Measurements from ENCODE around the gene STH. TPM values are rescaled to one million over a fixed set of nuclear protein-coding genes. Genes with fewer than 3 reads are reported as not detected.

STH gene
- total RNA-seq, 2 donors from 2014 or later: not detected

DNA sequence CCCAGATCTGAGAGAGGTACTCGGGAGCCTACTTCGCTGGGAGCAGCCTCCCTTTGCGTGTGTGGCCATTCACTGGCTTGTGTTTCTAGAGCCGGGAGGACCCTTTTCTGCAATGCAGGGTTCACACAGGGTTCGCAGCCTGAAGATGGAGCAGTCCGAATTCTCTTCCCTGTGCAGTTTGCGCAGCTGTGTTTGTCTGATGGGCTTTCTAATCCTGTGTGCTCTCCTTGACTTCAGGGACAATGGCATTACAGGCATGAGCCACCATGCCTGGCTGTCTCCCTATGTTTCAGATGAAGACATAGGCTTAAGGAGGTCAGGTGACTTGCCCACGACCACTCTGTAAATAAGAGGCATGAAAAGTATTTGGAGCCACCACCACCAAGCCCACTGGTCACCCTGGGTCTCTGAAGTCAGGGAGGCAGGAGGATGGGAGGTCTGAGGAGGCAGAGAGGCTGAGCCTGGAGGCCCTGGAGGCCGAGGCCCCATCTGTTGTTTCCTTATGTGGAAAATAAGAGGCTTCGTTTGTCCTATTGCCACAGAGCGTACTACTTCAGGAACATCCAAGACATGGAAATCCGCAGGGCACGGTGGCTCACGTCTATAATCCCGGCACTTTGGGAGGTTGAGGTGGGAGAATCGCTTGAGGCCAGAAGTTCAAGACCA is 5.0 kb upstream of the STH start:
- H3K4me1 ChIP-seq (ENCODE audit: control insufficient read depth, insufficient read depth, low read length): no peaks in the 10 kb centered on the region
- Mint-ChIP-seq H3K36me3 (ENCODE audit: low read depth) (no peaks in the 10 kb centered on the region), H3K27ac (no peak overlapping the region), H3K27me3 (ENCODE audit: insufficient read depth) (no peaks in the 10 kb centered on the region), H3K4me1 (no peaks in the 10 kb centered on the region), H3K9me3 (no peaks in the 10 kb centered on the region), H3K4me3 (no peak overlapping the region)
- H3K9ac ChIP-seq (ENCODE audit: extremely low read depth, low read length, poor library complexity, severe bottlenecking): no peak overlapping the region
- H3K27ac ChIP-seq (ENCODE audit: low read depth, low read length): no peak overlapping the region
- no peaks in the 10 kb centered on the region for H3K9me3 ChIP-seq (ENCODE audit: control insufficient read depth, low read length)
- no peaks in the 10 kb centered on the region for H3K36me3 ChIP-seq (ENCODE audit: control insufficient read depth, insufficient read depth, low read length)
- 83 to 84% methylated on average over 14 to 16 of the region's 16 CpGs for WGBS, 2 experiments (ENCODE audit: insufficient coverage in 1 of 2, insufficient read length in 1 of 2)
- H3K4me3 ChIP-seq (ENCODE audit: low read length): no peak overlapping the region
- H3K27me3 ChIP-seq (ENCODE audit: control insufficient read depth, insufficient read depth, low read length, poor library complexity, severe bottlenecking): no peaks in the 10 kb centered on the region
- no peak for DNase-seq
- TF ChIP-seq, protein P1, sequence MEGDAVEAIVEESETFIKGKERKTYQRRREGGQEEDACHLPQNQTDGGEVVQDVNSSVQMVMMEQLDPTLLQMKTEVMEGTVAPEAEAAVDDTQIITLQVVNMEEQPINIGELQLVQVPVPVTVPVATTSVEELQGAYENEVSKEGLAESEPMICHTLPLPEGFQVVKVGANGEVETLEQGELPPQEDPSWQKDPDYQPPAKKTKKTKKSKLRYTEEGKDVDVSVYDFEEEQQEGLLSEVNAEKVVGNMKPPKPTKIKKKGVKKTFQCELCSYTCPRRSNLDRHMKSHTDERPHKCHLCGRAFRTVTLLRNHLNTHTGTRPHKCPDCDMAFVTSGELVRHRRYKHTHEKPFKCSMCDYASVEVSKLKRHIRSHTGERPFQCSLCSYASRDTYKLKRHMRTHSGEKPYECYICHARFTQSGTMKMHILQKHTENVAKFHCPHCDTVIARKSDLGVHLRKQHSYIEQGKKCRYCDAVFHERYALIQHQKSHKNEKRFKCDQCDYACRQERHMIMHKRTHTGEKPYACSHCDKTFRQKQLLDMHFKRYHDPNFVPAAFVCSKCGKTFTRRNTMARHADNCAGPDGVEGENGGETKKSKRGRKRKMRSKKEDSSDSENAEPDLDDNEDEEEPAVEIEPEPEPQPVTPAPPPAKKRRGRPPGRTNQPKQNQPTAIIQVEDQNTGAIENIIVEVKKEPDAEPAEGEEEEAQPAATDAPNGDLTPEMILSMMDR (conservative IDR thresholded peaks at IDR 0.05): no peak

GRCh38 chr17:45994987-45995386 is 4.1 kb upstream of the STH start:
- no peaks in the 10 kb centered on the region for H3K27me3 ChIP-seq (ENCODE audit: control insufficient read depth, insufficient read depth, low read length, poor library complexity, severe bottlenecking)
- TF ChIP-seq, protein P1 (conservative IDR thresholded peaks at IDR 0.05): no peak
- no peaks in the 10 kb centered on the region for H3K9me3 ChIP-seq (ENCODE audit: control insufficient read depth, low read length)
- no peak overlapping the region for H3K4me3 ChIP-seq (ENCODE audit: low read length)
- H3K9me3 Mint-ChIP-seq: no peaks in the 10 kb centered on the region
- no peak overlapping the region for H3K27ac ChIP-seq (ENCODE audit: low read depth, low read length)
- H3K9ac ChIP-seq (ENCODE audit: extremely low read depth, low read length, poor library complexity, severe bottlenecking): no peak overlapping the region
- H3K27me3 Mint-ChIP-seq (ENCODE audit: insufficient read depth): no peaks in the 10 kb centered on the region
- H3K36me3 Mint-ChIP-seq (ENCODE audit: low read depth): no peaks in the 10 kb centered on the region
- no peaks in the 10 kb centered on the region for H3K4me1 ChIP-seq (ENCODE audit: control insufficient read depth, insufficient read depth, low read length)
- no peak overlapping the region for H3K4me3 Mint-ChIP-seq
- H3K27ac Mint-ChIP-seq: no peak overlapping the region
- H3K36me3 ChIP-seq (ENCODE audit: control insufficient read depth, insufficient read depth, low read length): no peaks in the 10 kb centered on the region
- no peak for DNase-seq
- 94% methylated on average over 8 of the region's 8 CpGs for WGBS, 2 experiments (ENCODE audit: insufficient coverage in 1 of 2, insufficient read length in 1 of 2)
- no peaks in the 10 kb centered on the region for H3K4me1 Mint-ChIP-seq

DNA sequence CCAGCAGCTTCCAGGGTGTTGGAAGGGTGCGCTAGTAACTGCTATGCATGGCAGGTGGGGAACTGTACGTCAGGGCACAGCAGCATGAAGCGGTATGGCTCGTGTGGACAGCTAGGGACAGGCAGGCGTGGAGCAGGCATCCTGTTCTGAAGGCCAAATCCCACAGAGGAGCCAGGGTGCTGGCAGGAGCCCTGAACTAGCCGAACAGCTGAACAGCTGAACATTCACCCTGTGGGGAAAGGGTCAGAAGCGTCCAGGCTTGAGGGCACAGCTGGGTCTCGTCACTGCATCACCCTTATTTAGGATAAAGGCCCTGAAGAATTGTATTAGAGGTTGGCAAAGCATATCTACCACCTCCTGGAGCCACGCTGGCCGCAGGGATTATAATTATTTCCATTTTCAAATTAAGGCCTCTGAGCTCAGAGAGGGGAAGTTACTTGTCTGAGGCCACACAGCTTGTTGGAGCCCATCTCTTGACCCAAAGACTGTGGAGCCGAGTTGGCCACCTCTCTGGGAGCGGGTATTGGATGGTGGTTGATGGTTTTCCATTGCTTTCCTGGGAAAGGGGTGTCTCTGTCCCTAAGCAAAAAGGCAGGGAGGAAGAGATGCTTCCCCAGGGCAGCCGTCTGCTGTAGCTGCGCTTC is 3.3 kb upstream of the STH start:
- no peak overlapping the region for H3K4me3 ChIP-seq (ENCODE audit: low read length)
- no peak overlapping the region for H3K9ac ChIP-seq (ENCODE audit: extremely low read depth, low read length, poor library complexity, severe bottlenecking)
- H3K9me3 ChIP-seq (ENCODE audit: control insufficient read depth, low read length): no peaks in the 10 kb centered on the region
- peak; percentile 39 for DNase-seq
- no peak overlapping the region for H3K27ac ChIP-seq (ENCODE audit: low read depth, low read length)
- no peak overlapping the region for H3K27ac Mint-ChIP-seq
- H3K36me3 Mint-ChIP-seq (ENCODE audit: low read depth): no peaks in the 10 kb centered on the region
- no peaks in the 10 kb centered on the region for H3K4me1 Mint-ChIP-seq
- TF ChIP-seq, protein P1 (conservative IDR thresholded peaks at IDR 0.05): no peak
- H3K36me3 ChIP-seq (ENCODE audit: control insufficient read depth, insufficient read depth, low read length): no peaks in the 10 kb centered on the region
- H3K9me3 Mint-ChIP-seq: no peaks in the 10 kb centered on the region
- no peaks in the 10 kb centered on the region for H3K27me3 ChIP-seq (ENCODE audit: control insufficient read depth, insufficient read depth, low read length, poor library complexity, severe bottlenecking)
- no peaks in the 10 kb centered on the region for H3K27me3 Mint-ChIP-seq (ENCODE audit: insufficient read depth)
- no peak overlapping the region for H3K4me3 Mint-ChIP-seq
- 88 to 93% methylated on average over 10 to 14 of the region's 14 CpGs for WGBS, 2 experiments (ENCODE audit: insufficient coverage in 1 of 2, insufficient read length in 1 of 2)
- no peaks in the 10 kb centered on the region for H3K4me1 ChIP-seq (ENCODE audit: control insufficient read depth, insufficient read depth, low read length)

Measured in endodermal cell (in vitro differentiated cells).